Measurements from ENCODE around the gene XCL1. TPM values are rescaled to one million over a fixed set of nuclear protein-coding genes. Genes with fewer than 3 reads are reported as not detected.
"Not testable (repeated sequence)": the region's sequence is repeated elsewhere in the genome, so short reads cannot be mapped to it uniquely, and the experiment has no call there.

XCL1 gene
- total RNA-seq (not detected), polyA plus RNA-seq (ENCODE audit: insufficient read depth, low read depth, low replicate concordance) (0.51 TPM)
- long read RNA-seq, donor 1, result 0 reads
- long read RNA-seq, donor 2, result 0 reads

GRCh38 chr1:168576245-168576688 is at the start of gene XCL1:
TSS of gene XCL1 (plus strand) at chr1:168576605. CDS start at chr1:168576638, 33 bp downstream.
- H3K27ac ChIP-seq; H3K4me1 ChIP-seq; DNase-seq; H3K36me3 ChIP-seq (ENCODE audit: low read depth, missing control alignments); H3K27me3 ChIP-seq; intact Hi-C loops (cut with DNase I; ENCODE audit: low total_unique reads); H3K4me3 ChIP-seq; H3K9me3 ChIP-seq: not testable (repeated sequence)
- 79 to 93% methylated on average over 4 of the region's 6 CpGs for WGBS, 2 donors

- Histone ChIP-seq H3K27me3 (no peaks in the 10 kb centered on the region), H3K4me1 (no peaks in the 10 kb centered on the region), H3K9me3 (no peaks in the 10 kb centered on the region), H3K36me3 (ENCODE audit: low read depth, missing control alignments) (no peaks in the 10 kb centered on the region), H3K4me3 (no peak overlapping the region), H3K27ac (no peak overlapping the region)
- TF ChIP-seq, protein P1, sequence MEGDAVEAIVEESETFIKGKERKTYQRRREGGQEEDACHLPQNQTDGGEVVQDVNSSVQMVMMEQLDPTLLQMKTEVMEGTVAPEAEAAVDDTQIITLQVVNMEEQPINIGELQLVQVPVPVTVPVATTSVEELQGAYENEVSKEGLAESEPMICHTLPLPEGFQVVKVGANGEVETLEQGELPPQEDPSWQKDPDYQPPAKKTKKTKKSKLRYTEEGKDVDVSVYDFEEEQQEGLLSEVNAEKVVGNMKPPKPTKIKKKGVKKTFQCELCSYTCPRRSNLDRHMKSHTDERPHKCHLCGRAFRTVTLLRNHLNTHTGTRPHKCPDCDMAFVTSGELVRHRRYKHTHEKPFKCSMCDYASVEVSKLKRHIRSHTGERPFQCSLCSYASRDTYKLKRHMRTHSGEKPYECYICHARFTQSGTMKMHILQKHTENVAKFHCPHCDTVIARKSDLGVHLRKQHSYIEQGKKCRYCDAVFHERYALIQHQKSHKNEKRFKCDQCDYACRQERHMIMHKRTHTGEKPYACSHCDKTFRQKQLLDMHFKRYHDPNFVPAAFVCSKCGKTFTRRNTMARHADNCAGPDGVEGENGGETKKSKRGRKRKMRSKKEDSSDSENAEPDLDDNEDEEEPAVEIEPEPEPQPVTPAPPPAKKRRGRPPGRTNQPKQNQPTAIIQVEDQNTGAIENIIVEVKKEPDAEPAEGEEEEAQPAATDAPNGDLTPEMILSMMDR (IDR thresholded peaks at IDR 0.05), result no peak
- TF ChIP-seq POLR2A (IDR thresholded peaks at IDR 0.05), result no peak
- intact Hi-C loops (cut with DNase I; ENCODE audit: low total_unique reads), result no loop called here
- DNase-seq, result no peak
- 68 to 74% methylated on average over 1 of the region's 1 CpG for WGBS, 2 donors
Observed at GRCh38 chr1:168529518-168529917, 46.9 kb upstream of the XCL1 start.

- no peak for DNase-seq
- 85 to 96% methylated on average over 2 of the region's 2 CpGs for WGBS, 2 donors
- no peaks in the 10 kb centered on the region for H3K4me1 ChIP-seq
- no peaks in the 10 kb centered on the region for H3K27me3 ChIP-seq
- intact Hi-C loops (cut with DNase I; ENCODE audit: low total_unique reads), result no loop called here
- H3K36me3 ChIP-seq (ENCODE audit: low read depth, missing control alignments), result no peaks in the 10 kb centered on the region
- H3K27ac ChIP-seq, result no peak overlapping the region
- H3K4me3 ChIP-seq, result no peak overlapping the region
- TF ChIP-seq POLR2A (IDR thresholded peaks at IDR 0.05), result no peak
- TF ChIP-seq, protein P1 (IDR thresholded peaks at IDR 0.05), result no peak
- H3K9me3 ChIP-seq, result no peaks in the 10 kb centered on the region
Observed at GRCh38 chr1:168531615-168532345, 44.6 kb upstream of the XCL1 start.

DNA sequence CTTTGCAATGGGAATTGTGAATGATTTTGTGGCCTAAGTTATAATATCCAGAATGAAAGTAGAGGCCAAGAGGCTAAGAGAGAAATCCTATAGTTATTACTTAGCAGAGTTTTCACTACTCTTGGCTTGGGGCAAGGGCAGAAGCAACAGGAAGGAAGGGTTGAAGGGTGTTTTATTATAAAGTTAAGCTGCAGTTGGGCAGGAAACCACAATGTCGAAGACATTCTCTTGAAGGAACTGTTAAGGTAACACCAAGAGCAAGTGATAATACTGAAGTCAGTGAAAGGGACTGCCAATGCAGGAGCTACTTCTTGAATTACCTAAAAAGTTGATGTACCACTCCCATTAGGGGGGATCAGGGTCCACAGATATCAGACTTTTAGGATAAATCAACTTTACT is 40.9 kb upstream of the XCL1 start:
- H3K36me3 ChIP-seq (ENCODE audit: low read depth, missing control alignments), result no peaks in the 10 kb centered on the region
- intact Hi-C loops (cut with DNase I; ENCODE audit: low total_unique reads), result no loop called here
- H3K27me3 ChIP-seq, result no peaks in the 10 kb centered on the region
- no peak overlapping the region for H3K27ac ChIP-seq
- no peaks in the 10 kb centered on the region for H3K9me3 ChIP-seq
- TF ChIP-seq, protein P1 (IDR thresholded peaks at IDR 0.05), result no peak
- no peak for TF ChIP-seq POLR2A (IDR thresholded peaks at IDR 0.05)
- no peak for DNase-seq
- no peaks in the 10 kb centered on the region for H3K4me1 ChIP-seq
- WGBS, 2 donors, result 65 to 75% methylated on average over 1 of the region's 1 CpG
- no peak overlapping the region for H3K4me3 ChIP-seq

DNA sequence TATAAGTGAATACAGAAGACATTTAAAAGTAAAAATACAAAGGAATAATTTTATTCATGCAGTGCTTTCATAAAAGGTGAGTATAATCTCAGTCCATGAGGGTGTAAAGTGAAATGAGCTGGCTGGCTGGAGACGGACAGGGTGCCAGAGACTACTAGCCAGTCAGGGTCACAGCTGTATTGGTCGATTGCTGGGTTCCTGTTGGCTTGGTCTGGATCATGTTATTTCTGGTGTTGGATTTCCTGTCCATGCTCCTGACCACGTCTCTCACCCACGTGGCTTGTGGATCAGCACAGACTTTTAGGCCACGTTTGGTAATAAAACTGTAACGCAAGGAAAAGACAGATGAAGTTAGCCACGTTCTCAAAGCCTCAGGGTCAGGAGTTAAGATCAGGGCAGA is 35.6 kb upstream of the XCL1 start:
- H3K27me3 ChIP-seq; H3K4me3 ChIP-seq; H3K36me3 ChIP-seq (ENCODE audit: low read depth, missing control alignments); H3K27ac ChIP-seq; H3K4me1 ChIP-seq; DNase-seq; H3K9me3 ChIP-seq; intact Hi-C loops (cut with DNase I; ENCODE audit: low total_unique reads): not testable (repeated sequence)
- WGBS, 2 donors, result 72 to 79% methylated on average over 7 of the region's 7 CpGs

- H3K36me3 ChIP-seq (ENCODE audit: low read depth, missing control alignments); H3K27me3 ChIP-seq; H3K4me3 ChIP-seq; H3K27ac ChIP-seq; H3K9me3 ChIP-seq; DNase-seq; H3K4me1 ChIP-seq; intact Hi-C loops (cut with DNase I; ENCODE audit: low total_unique reads): not testable (repeated sequence)
- 94 to 100% methylated on average over 2 of the region's 2 CpGs for WGBS, 2 donors
Observed at GRCh38 chr1:168542978-168543377, 33.4 kb upstream of the XCL1 start.

GRCh38 chr1:168543840-168544498 is 32.4 kb upstream of the XCL1 start, which contains the start of gene XCL2:
TSS of gene XCL2 (minus strand) at chr1:168543997. CDS start at chr1:168543964, 33 bp downstream.
- DNase-seq; H3K27me3 ChIP-seq; H3K4me1 ChIP-seq; intact Hi-C loops (cut with DNase I; ENCODE audit: low total_unique reads); H3K27ac ChIP-seq; H3K4me3 ChIP-seq; H3K9me3 ChIP-seq; H3K36me3 ChIP-seq (ENCODE audit: low read depth, missing control alignments): not testable (repeated sequence)
- WGBS, 2 donors, result 88 to 91% methylated on average over 6 to 7 of the region's 8 CpGs

Data from testis (tissue), 5 donors.